Body of pancreas (tissue), 4 donors: Measurements from ENCODE around the gene DOC2B.
"Not testable (repeated sequence)": the region's sequence is repeated elsewhere in the genome, so short reads cannot be mapped to it uniquely, and the experiment has no call there.

ENCODE experiments used
- POLR2A ChIP-seq, 3 donors: fragments of 450-650 bp; IDR thresholded peaks; one replicate each; pipeline ENCODE4 v1.6.1; 2016; ENCODE audit warnings: antibody characterized with exemption in 3 of 3, mild to moderate bottlenecking in 2 of 3
- TF ChIP-seq, protein P1 (sequence below), 7 experiments: fragments of 450-650 bp in 4 of 7; fragments of 200-600 bp in 3 of 7; sonication (generic) in 3 of 7; IDR thresholded peaks; one replicate each; pipeline ENCODE4 v1.5.1; 2016 to 2019; ENCODE audit warnings: antibody characterized with exemption in 7 of 7

- TF ChIP-seq POLR2A (IDR thresholded peaks at IDR 0.05): not testable (repeated sequence)
- TF ChIP-seq, protein P1, sequence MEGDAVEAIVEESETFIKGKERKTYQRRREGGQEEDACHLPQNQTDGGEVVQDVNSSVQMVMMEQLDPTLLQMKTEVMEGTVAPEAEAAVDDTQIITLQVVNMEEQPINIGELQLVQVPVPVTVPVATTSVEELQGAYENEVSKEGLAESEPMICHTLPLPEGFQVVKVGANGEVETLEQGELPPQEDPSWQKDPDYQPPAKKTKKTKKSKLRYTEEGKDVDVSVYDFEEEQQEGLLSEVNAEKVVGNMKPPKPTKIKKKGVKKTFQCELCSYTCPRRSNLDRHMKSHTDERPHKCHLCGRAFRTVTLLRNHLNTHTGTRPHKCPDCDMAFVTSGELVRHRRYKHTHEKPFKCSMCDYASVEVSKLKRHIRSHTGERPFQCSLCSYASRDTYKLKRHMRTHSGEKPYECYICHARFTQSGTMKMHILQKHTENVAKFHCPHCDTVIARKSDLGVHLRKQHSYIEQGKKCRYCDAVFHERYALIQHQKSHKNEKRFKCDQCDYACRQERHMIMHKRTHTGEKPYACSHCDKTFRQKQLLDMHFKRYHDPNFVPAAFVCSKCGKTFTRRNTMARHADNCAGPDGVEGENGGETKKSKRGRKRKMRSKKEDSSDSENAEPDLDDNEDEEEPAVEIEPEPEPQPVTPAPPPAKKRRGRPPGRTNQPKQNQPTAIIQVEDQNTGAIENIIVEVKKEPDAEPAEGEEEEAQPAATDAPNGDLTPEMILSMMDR (IDR thresholded peaks at IDR 0.05): not testable (repeated sequence)
Observed at GRCh38 chr17:168614-169013, 12.8 kb downstream of the DOC2B start.
